IPS-18a (cell line): ENCODE results near the gene SCN9A.
A peak's percentile ranks its signal among the peaks of the same experiment; 100 is the strongest.

Experiments
- H3K27ac ChIP-seq: one replicate; pipeline ENCODE4 v1.5.1; 2013; ENCODE audit warnings: low read length
- H3K27me3 ChIP-seq: one replicate; pipeline ENCODE4 v1.6.1; 2013; ENCODE audit warnings: mild to moderate bottlenecking, low read length; ENCODE audit not compliant: control insufficient read depth, insufficient read depth
- H3K36me3 ChIP-seq: one replicate; pipeline ENCODE4 v1.6.1; 2013; ENCODE audit warnings: low read depth, low read length; ENCODE audit not compliant: control insufficient read depth
- H3K4me1 ChIP-seq: one replicate; pipeline ENCODE4 v1.6.1; 2013; ENCODE audit warnings: low read depth, low read length; ENCODE audit not compliant: control insufficient read depth
- H3K4me3 ChIP-seq: one replicate; pipeline ENCODE4 v1.5.1; 2013; ENCODE audit warnings: low read length
- H3K9ac ChIP-seq: one replicate; pipeline ENCODE4 v1.6.1; 2013; ENCODE audit warnings: mild to moderate bottlenecking, low read length, moderate library complexity
- H3K9me3 ChIP-seq: one replicate; pipeline ENCODE4 v1.6.1; 2013; ENCODE audit warnings: low read depth, low read length; ENCODE audit not compliant: control insufficient read depth

Gene SCN9A

GRCh38 chr2:166351319-166351718, 24.4 kb downstream of the SCN9A start:
- H3K4me1 ChIP-seq = no peaks in the 10 kb centered on the region
- no peaks in the 10 kb centered on the region for H3K9me3 ChIP-seq
- H3K9ac ChIP-seq = no peak overlapping the region
- no peak overlapping the region for H3K27ac ChIP-seq
- H3K4me3 ChIP-seq = no peak overlapping the region
- H3K36me3 ChIP-seq = no peaks in the 10 kb centered on the region
- no peaks in the 10 kb centered on the region for H3K27me3 ChIP-seq

- no peaks in the 10 kb centered on the region for H3K27me3 ChIP-seq
- no peaks in the 10 kb centered on the region for H3K9me3 ChIP-seq
- H3K4me1 ChIP-seq = no peaks in the 10 kb centered on the region
- H3K36me3 ChIP-seq = no peaks in the 10 kb centered on the region
- H3K27ac ChIP-seq = no peak overlapping the region
- H3K4me3 ChIP-seq = no peak overlapping the region
- no peak overlapping the region for H3K9ac ChIP-seq
Measured at GRCh38 chr2:166350525-166350924, 25.2 kb downstream of the SCN9A start.

- no peaks in the 10 kb centered on the region for H3K9me3 ChIP-seq
- H3K27me3 ChIP-seq = no peaks in the 10 kb centered on the region
- peaks cover 13% of the 10 kb centered on the region for H3K4me1 ChIP-seq
- no peaks in the 10 kb centered on the region for H3K36me3 ChIP-seq
- no peak overlapping the region for H3K4me3 ChIP-seq
- H3K27ac ChIP-seq = peak overlapping the region; percentile 53
- no peak overlapping the region for H3K9ac ChIP-seq
Measured at GRCh38 chr2:166344286-166345113, 31.2 kb downstream of the SCN9A start.

GRCh38 chr2:166343467-166343866, 32.3 kb downstream of the SCN9A start:
- peaks cover 13% of the 10 kb centered on the region for H3K4me1 ChIP-seq
- no peak overlapping the region for H3K9ac ChIP-seq
- no peaks in the 10 kb centered on the region for H3K36me3 ChIP-seq
- H3K27ac ChIP-seq = no peak overlapping the region
- H3K9me3 ChIP-seq = no peaks in the 10 kb centered on the region
- no peak overlapping the region for H3K4me3 ChIP-seq
- no peaks in the 10 kb centered on the region for H3K27me3 ChIP-seq

GRCh38 chr2:166341426-166341825, 34.3 kb downstream of the SCN9A start:
- Histone ChIP-seq H3K36me3 (no peaks in the 10 kb centered on the region), H3K9me3 (no peaks in the 10 kb centered on the region), H3K27me3 (no peaks in the 10 kb centered on the region), H3K4me1 (peaks cover 16% of the 10 kb centered on the region), H3K9ac (no peak overlapping the region), H3K4me3 (no peak overlapping the region), H3K27ac (no peak overlapping the region)

GRCh38 chr2:166338831-166339339, 36.9 kb downstream of the SCN9A start:
- Histone ChIP-seq H3K9ac (no peak overlapping the region), H3K9me3 (no peaks in the 10 kb centered on the region), H3K27me3 (no peaks in the 10 kb centered on the region), H3K4me1 (peaks cover 10% of the 10 kb centered on the region), H3K36me3 (no peaks in the 10 kb centered on the region), H3K27ac (no peak overlapping the region), H3K4me3 (no peak overlapping the region)

- Histone ChIP-seq H3K4me1 (peaks cover 3% of the 10 kb centered on the region), H3K36me3 (no peaks in the 10 kb centered on the region), H3K27ac (no peak overlapping the region), H3K4me3 (no peak overlapping the region), H3K9ac (no peak overlapping the region), H3K9me3 (no peaks in the 10 kb centered on the region), H3K27me3 (no peaks in the 10 kb centered on the region)
Measured at GRCh38 chr2:166337932-166338331, 37.8 kb downstream of the SCN9A start.

- Histone ChIP-seq H3K9ac (no peak overlapping the region), H3K27ac (no peak overlapping the region), H3K36me3 (no peaks in the 10 kb centered on the region), H3K4me3 (no peak overlapping the region), H3K9me3 (no peaks in the 10 kb centered on the region), H3K4me1 (peaks cover 3% of the 10 kb centered on the region), H3K27me3 (no peaks in the 10 kb centered on the region)
Measured at GRCh38 chr2:166335284-166335683, 40.5 kb downstream of the SCN9A start.

- Histone ChIP-seq H3K27ac (no peak overlapping the region), H3K27me3 (no peaks in the 10 kb centered on the region), H3K4me3 (no peak overlapping the region), H3K36me3 (no peaks in the 10 kb centered on the region), H3K4me1 (peaks cover 3% of the 10 kb centered on the region), H3K9ac (no peak overlapping the region), H3K9me3 (no peaks in the 10 kb centered on the region)
Measured at GRCh38 chr2:166334805-166335204, 40.9 kb downstream of the SCN9A start.

GRCh38 chr2:166333801-166334200, 41.9 kb downstream of the SCN9A start:
- H3K27me3 ChIP-seq = no peaks in the 10 kb centered on the region
- no peak overlapping the region for H3K27ac ChIP-seq
- H3K9ac ChIP-seq = no peak overlapping the region
- no peaks in the 10 kb centered on the region for H3K36me3 ChIP-seq
- no peak overlapping the region for H3K4me3 ChIP-seq
- no peaks in the 10 kb centered on the region for H3K9me3 ChIP-seq
- H3K4me1 ChIP-seq = peaks cover 3% of the 10 kb centered on the region

- Histone ChIP-seq H3K9me3 (no peaks in the 10 kb centered on the region), H3K9ac (no peak overlapping the region), H3K4me1 (peaks cover 2% of the 10 kb centered on the region), H3K4me3 (no peak overlapping the region), H3K36me3 (no peaks in the 10 kb centered on the region), H3K27me3 (no peaks in the 10 kb centered on the region), H3K27ac (no peak overlapping the region)
Measured at GRCh38 chr2:166332106-166332505, 43.6 kb downstream of the SCN9A start.

GRCh38 chr2:166331468-166331867, 44.3 kb downstream of the SCN9A start:
- H3K9me3 ChIP-seq = no peaks in the 10 kb centered on the region
- H3K27me3 ChIP-seq = no peaks in the 10 kb centered on the region
- no peak overlapping the region for H3K4me3 ChIP-seq
- H3K27ac ChIP-seq = no peak overlapping the region
- no peaks in the 10 kb centered on the region for H3K4me1 ChIP-seq
- no peaks in the 10 kb centered on the region for H3K36me3 ChIP-seq
- no peak overlapping the region for H3K9ac ChIP-seq
